GM19240 (cell line): ENCODE data around the gene PBRM1.
"Not testable (repeated sequence)": the region's sequence is repeated elsewhere in the genome, so short reads cannot be mapped to it uniquely, and the experiment has no call there.

Source experiments
- DNase-seq: peaks from one replicate; pipeline ENCODE4 v3.0.0; 2011; ENCODE audit warnings: low spot score; ENCODE audit not compliant: insufficient read length

The PBRM1 gene

DNA sequence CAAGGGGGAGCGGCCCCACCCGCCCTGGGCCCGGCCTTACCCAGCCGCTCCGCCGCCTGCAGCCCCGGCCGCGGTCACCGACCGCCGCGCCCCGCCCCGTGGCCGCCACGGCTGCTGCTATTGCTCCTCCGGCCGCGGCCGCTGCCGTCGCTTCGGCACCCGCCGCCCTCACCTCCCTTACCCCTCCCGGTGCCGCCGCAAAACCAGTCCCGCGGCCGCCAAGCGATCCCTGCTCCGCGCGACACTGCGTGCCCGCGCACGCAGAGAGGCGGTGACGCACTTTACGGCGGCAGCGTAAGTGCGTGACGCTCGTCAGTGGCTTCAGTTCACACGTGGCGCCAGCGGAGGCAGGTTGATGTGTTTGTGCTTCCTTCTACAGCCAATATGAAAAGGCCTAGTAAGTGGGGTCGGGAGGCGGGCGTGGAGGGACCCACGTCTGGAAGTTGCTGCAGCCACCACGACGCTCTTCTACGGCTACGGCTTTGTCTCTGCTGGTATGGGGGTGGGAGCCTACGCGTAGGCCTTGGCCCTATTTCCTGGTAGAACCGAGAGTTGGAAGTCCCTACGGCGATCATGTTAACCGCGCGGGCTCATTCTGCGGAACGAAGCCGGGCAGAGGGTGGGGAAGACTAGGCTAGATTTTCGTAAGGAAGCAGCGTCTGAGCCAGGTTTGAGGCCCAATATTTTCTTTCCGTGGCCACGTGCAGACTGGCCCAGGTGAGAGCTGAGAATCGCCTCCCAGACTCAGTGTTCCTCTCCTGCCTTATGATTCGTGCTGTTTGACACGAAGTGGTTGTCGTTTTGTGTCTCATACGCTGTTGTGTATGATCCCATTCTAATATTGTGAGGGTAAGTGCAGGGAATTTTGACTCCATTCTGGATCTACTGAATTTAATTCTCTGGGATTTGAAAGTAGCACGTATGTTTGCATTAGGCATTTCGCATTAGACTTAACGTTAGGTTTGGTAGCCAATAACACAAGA, at the start of gene PBRM1, which contains the start of gene GNL3:
Gene PBRM1 (minus strand): TSS at position 205 of the 983 bp plus-strand sequence.
Gene GNL3 (plus strand): TSS at position 324 of the 983 bp plus-strand sequence. CDS start 61 bp downstream, at position 385.
- DNase-seq, result peak; percentile 86

DNA sequence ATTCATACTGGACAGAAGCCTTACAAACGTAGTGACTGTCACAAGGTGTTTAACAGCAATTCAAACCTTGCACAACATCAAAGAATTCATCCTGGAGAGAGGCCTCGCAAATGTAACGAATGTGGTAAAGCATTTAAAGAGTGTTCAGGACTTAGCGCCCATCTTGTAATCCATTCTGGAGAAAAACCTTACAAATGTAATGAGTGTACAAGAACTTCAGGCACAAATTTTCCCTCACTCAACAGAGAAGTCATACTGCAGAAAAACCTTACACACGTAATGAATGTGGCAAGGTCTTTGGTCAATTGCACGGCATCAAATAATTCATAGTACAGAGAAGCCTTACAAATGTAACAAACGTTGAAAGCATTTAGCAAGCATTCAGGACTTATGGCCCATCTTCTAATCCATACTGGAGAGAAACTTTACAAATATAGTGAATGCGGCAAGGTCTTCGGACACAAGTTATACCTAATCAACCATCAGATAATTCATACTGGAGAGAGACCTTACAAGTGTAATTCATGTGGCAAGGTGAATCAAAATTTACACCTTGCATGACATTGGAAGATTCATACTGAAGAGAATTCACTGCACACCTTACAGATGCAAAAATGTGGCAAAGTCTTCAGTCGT, 47.7 kb upstream of the PBRM1 start:
- DNase-seq, result no peak

DNA sequence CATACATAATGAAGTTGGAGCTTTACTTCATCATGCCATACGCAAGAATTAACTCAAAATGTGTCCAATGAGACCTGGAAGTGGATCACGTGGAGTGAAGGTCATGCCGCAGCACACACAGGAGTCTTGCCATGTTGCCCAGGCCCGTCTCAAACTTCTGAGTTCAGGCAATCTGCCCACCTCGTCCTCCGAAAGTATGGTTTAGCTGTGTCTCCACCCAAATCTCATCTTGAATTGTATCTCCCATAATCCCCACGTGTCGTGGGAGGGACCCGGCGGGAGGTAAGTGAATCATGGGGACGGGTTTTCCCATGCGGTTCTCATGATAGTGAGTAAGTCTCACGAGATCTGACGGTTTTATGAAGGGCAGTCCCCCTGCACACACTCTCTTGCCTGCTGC, 45.9 kb upstream of the PBRM1 start:
- DNase-seq, result no peak

- no peak for DNase-seq
Observed at GRCh38 chr3:52730681-52731080, 45.0 kb upstream of the PBRM1 start.

- DNase-seq, result not testable (repeated sequence)
Observed at GRCh38 chr3:52728753-52729152, 43.0 kb upstream of the PBRM1 start.

DNA sequence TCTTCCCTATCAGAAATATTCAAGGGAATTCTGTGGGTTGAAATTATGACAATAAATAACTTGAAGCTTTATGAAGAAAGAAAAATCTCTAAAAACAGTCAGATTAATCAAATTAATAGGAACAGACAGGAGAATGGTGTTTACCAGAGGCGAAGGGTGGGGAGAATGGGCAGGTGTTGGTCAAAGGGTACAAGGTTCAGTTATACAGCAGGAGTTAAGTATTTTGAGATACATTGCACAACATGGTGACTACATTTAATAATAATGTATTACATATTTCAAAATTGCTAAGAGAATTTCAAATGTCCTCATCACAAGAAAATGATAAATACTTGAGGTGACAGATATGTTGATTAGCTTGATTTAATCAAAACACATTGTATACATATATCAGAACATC, 38.8 kb upstream of the PBRM1 start:
- no peak for DNase-seq

DNA sequence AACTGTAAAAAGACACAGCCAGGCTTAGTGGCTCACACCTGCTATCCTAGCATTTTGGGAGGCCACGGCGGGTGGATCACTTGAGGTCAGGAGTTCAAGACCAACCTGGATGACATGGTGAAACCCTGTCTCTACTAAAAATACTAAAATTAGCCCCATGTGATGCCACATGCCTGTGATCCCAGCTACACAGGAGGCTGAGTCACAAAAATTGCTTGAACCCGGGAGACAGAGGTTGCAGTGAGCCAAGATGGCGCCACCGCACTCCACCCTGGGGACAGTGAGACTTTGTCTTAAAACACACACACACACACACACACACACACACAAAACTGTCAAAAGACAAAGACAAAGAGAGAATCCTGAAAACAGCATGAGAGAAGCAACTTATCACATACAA, 38.2 kb upstream of the PBRM1 start:
- no peak for DNase-seq

DNA sequence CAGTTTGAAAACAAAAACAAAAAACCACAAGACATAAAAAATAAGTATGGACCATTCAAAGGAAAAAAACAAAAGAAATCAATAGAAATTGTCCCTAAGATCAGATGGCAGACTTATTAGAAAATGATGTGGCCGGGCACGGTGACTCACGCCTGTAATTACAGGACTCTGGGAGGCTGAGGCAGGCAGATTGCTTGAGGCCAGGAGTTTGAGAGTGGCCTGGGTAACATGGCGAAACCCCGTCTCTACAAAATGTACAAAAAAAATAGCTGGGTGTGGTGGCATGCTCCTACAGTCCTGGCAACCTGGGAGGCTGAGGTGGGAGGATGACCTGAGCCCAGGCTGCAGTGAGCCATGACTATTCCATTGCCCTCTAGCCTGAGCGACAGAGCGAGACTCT, 36.8 kb upstream of the PBRM1 start:
- no peak for DNase-seq

- no peak for DNase-seq
Observed at GRCh38 chr3:52721730-52722008, 36.0 kb upstream of the PBRM1 start.

- DNase-seq, result no peak
Observed at GRCh38 chr3:52721002-52721729, 35.5 kb upstream of the PBRM1 start.

- no peak for DNase-seq
Observed at GRCh38 chr3:52719618-52720017, 33.9 kb upstream of the PBRM1 start.

DNA sequence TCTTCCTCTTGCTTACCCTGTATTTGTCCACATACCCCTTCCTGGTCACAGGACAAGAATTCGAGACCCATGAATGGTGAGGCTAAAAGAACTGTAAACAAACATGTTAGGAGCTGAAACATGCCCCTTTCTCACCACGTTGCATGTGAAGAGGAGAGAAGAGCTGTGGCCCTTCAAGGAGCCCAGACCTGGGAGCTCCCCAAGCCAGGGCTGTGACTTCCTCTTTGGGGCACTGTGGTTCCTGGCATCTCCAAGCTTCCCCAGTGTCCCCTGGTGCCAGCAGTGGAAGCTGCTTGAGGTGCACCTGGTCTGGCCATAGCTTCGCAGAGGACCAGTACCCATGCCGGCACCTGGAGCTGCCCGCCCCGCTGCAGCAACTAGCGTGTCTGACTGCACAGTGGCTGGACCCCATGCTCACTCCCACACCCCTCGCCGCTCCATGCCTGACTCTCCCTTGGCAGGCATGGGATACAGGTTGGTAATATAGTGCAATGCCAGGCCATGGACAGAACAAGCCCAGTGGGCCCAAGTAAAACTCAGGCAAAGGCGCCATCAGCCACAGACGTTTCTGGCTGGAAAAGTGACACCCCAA, 30.1 kb upstream of the PBRM1 start:
- no peak for DNase-seq

- DNase-seq, result no peak
Observed at GRCh38 chr3:52714335-52715302, 28.9 kb upstream of the PBRM1 start.

GRCh38 chr3:52712291-52713212, 26.8 kb upstream of the PBRM1 start:
- no peak for DNase-seq

- no peak for DNase-seq
Observed at GRCh38 chr3:52710512-52710911, 24.8 kb upstream of the PBRM1 start.

DNA sequence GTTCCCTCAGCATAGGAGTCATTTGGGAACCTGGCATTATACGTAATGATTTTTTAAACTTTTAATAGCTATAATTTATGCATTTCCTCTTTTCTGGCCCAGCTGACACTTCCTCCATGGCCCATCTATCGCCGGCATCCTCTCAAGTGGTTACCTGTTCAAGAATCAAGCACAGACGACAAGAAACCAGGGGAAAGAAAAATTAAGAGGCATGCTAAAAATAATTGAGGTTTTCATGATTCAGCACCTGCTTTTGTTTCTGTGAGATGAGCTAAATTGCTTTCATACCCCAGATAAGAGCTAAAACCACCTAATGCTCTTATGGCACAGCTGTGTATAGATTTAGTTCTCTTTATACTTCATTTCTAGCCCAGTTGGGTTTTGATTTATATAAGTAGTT, 21.9 kb upstream of the PBRM1 start:
- DNase-seq, result no peak

GRCh38 chr3:52705688-52706686, 20.3 kb upstream of the PBRM1 start, which contains the start of the genes GLT8D1 and SPCS1:
GLT8D1 (minus strand) TSS chr3:52705791; CDS start chr3:52700460, 5,331 bp downstream.
SPCS1 (plus strand) TSS chr3:52706106; CDS start chr3:52706247, 141 bp downstream.
- no peak for DNase-seq

DNA sequence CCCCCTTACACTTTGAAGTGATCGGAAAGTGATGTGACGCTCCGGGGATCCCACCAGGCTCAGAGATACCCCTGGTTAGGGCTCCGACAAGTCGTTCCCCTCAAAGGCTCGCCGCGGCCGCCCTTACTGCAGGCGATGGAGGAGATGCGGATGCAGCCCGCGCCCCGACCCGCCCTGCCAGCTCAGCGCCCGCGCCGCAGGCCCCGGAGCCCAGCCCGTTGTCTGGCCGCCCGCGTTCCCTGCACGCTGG, 19.6 kb upstream of the PBRM1 start:
- no peak for DNase-seq
